Keratinocyte (primary cell): ENCODE data around the gene STXBP2. TPM values are rescaled to one million over a fixed set of nuclear protein-coding genes. Genes with fewer than 3 reads are reported as not detected.
A peak's percentile ranks its signal among the peaks of the same experiment; 100 is the strongest.

Experiments
- DNase-seq: peaks from one replicate; pipeline ENCODE4 v3.0.0-alpha.2; 2011; ENCODE audit warnings: low read depth, missing footprints, low spot score
- FAIRE-seq: peaks from 2 replicates; lab custom pipeline; 2011; peaks lifted over from hg19 to GRCh38; lab: Jason Lieb, UNC
- H2AFZ ChIP-seq: 2 replicates; pipeline ENCODE4 v1.6.0; 2012; ENCODE audit warnings: low read length, control low read depth, inconsistent platforms; ENCODE audit not compliant: control insufficient read depth
- H3K27ac ChIP-seq: 2 replicates; pipeline ENCODE4 v1.5.1; 2011; ENCODE audit warnings: low read length; ENCODE audit not compliant: control insufficient read depth, insufficient read depth
- H3K27me3 ChIP-seq: 3 replicates; pipeline ENCODE4 v1.6.0; 2011; ENCODE audit warnings: low read length; ENCODE audit not compliant: control insufficient read depth, insufficient read depth; ENCODE audit errors: extremely low read depth
- H3K36me3 ChIP-seq, 2 experiments: 2 replicates in 1 of 2; 3 replicates in 1 of 2; pipeline ENCODE4 v1.5.1; 2011; ENCODE audit warnings: low read length in 2 of 2, mild to moderate bottlenecking in 1 of 2; ENCODE audit not compliant: control insufficient read depth in 2 of 2, insufficient read depth in 2 of 2; ENCODE audit errors: extremely low read depth in 1 of 2
- H3K4me1 ChIP-seq: 3 replicates; pipeline ENCODE4 v1.5.1; 2011; ENCODE audit warnings: low read length; ENCODE audit not compliant: control insufficient read depth, insufficient read depth; ENCODE audit errors: extremely low read depth
- H3K4me2 ChIP-seq: 3 replicates; pipeline ENCODE4 v1.6.0; 2011; ENCODE audit warnings: low read depth, low read length; ENCODE audit not compliant: control insufficient read depth, insufficient read depth; ENCODE audit errors: extremely low read depth
- H3K4me3 ChIP-seq, 3 experiments: fragments of 200-600 bp in 1 of 3; sonication (generic) in 1 of 3; 2 replicates in 2 of 3; 3 replicates in 1 of 3; pipeline ENCODE4 v1.5.1; 2011 to 2016; ENCODE audit warnings: low read length in 3 of 3, mild to moderate bottlenecking in 3 of 3, control low read depth in 2 of 3, inconsistent platforms in 1 of 3, low read depth in 1 of 3, mixed read lengths in 1 of 3, mixed run types in 1 of 3, moderate library complexity in 1 of 3; ENCODE audit not compliant: control insufficient read depth in 2 of 3, insufficient read depth in 2 of 3; ENCODE audit errors: extremely low read depth in 1 of 3
- H3K79me2 ChIP-seq: 2 replicates; pipeline ENCODE4 v1.6.0; 2012; ENCODE audit warnings: low read length; ENCODE audit not compliant: control insufficient read depth, insufficient read depth
- H3K9ac ChIP-seq: 3 replicates; pipeline ENCODE4 v1.6.0; 2011; ENCODE audit warnings: low read length; ENCODE audit not compliant: control insufficient read depth, insufficient read depth; ENCODE audit errors: extremely low read depth
- H3K9me1 ChIP-seq: 3 replicates; pipeline ENCODE4 v1.6.0; 2011; ENCODE audit warnings: low read length; ENCODE audit not compliant: control insufficient read depth, insufficient read depth; ENCODE audit errors: extremely low read depth
- H3K9me3 ChIP-seq: 2 replicates; pipeline ENCODE4 v1.5.1; 2012; ENCODE audit warnings: low read depth, low read length; ENCODE audit not compliant: control insufficient read depth
- H4K20me1 ChIP-seq: 3 replicates; pipeline ENCODE4 v1.6.0; 2011; ENCODE audit warnings: low read length; ENCODE audit not compliant: control insufficient read depth, insufficient read depth; ENCODE audit errors: extremely low read depth
- CTCF ChIP-seq, 3 experiments: IDR thresholded peaks in 1 of 3; conservative IDR thresholded peaks in 1 of 3; optimal IDR thresholded peaks in 1 of 3; 2 replicates in 2 of 3; 3 replicates in 1 of 3; pipeline versions ENCODE3 to v1.5.1; 2011; ENCODE audit warnings: low read length in 3 of 3, mild to moderate bottlenecking in 3 of 3, moderate library complexity in 2 of 3, control low read depth in 1 of 3, inconsistent platforms in 1 of 3; ENCODE audit not compliant: insufficient read depth in 2 of 3; ENCODE audit errors: extremely low read depth in 1 of 3
- EZH2 ChIP-seq: IDR thresholded peaks from one replicate; pipeline ENCODE4 v1.6.1; 2012; ENCODE audit warnings: inconsistent platforms, mild to moderate bottlenecking, low read length, moderate library complexity
- dilution Hi-C: fragments of 300-500 bp; cut with MboI; formaldehyde crosslinking; loops from one replicate; pipeline ENCODE4 v1.7.0; 2020; ENCODE audit warnings: low sequenced_read_pairs; ENCODE audit not compliant: extremely low pct_ligation_motif_present
- polyA plus RNA-seq, 5 experiments: library from polyadenylated mRNA; depleted of rRNA in 3 of 5; stranded (reverse) in 3 of 5; stranded (forward) in 1 of 5; unstranded in 1 of 5; fragments of >200 nt; gene quantifications; 1 replicate in 1 of 5; 2 replicates in 3 of 5; 3 replicates in 1 of 5; pipeline versions ENCODE4 v1.2.1 to v1.2.3, GENCODE V29; 2011 to 2012; ENCODE audit warnings: missing spikeins in 2 of 5, low read depth in 1 of 5, low replicate concordance in 1 of 5

STXBP2 gene
- polyA plus RNA-seq, 1 donor (not counting 4 experiments of a cell fraction or from before 2014, with no cell fraction given), result 58.8 TPM

- no peak for FAIRE-seq
- H3K4me2 ChIP-seq, result peak overlapping the region; percentile 37
- peaks cover 3% of the 10 kb centered on the region for H3K4me1 ChIP-seq
- H3K27me3 ChIP-seq, result no peaks in the 10 kb centered on the region
- no peak overlapping the region for H3K9ac ChIP-seq
- peaks cover 6 to 14% of the 10 kb centered on the region in 2 experiments for H3K36me3 ChIP-seq
- H2AFZ ChIP-seq, result no peak overlapping the region
- DNase-seq, result no peak
- H3K27ac ChIP-seq, result no peak overlapping the region
- no peaks in the 10 kb centered on the region for H3K9me1 ChIP-seq
- TF ChIP-seq CTCF (optimal IDR thresholded peaks at IDR 0.05 in 1 of 3, IDR thresholded peaks at IDR 0.05 in 1 of 3, conservative IDR thresholded peaks at IDR 0.05 in 1 of 3; ENCODE audit: extremely low read depth in 1 of 3, insufficient read depth in 2 of 3, low read length in 3 of 3), result no peak
- TF ChIP-seq EZH2, result no peak
- dilution Hi-C loops, result no loop called here
- peaks cover 19% of the 10 kb centered on the region for H3K79me2 ChIP-seq
- H4K20me1 ChIP-seq, result no peaks in the 10 kb centered on the region
- no peaks in the 10 kb centered on the region for H3K9me3 ChIP-seq
- no peak overlapping the region for H3K4me3 ChIP-seq
Observed at GRCh38 chr19:7636317-7636690, 606 bp upstream of the STXBP2 start.

- FAIRE-seq (no peak), DNase-seq (no peak)
- Histone ChIP-seq H2AFZ (peak overlapping the region; percentile 63), H3K27ac (peak overlapping the region; percentile 67), H3K9me3 (no peaks in the 10 kb centered on the region), H3K9me1 (no peaks in the 10 kb centered on the region), H3K36me3 (peaks cover 9% of the 10 kb centered on the region in 2 experiments), H3K4me3 (peak overlapping the region; percentile 76 to 87 (median 86)), H3K9ac (peak overlapping the region; percentile 88), H3K27me3 (no peaks in the 10 kb centered on the region), H4K20me1 (no peaks in the 10 kb centered on the region), H3K4me2 (peak overlapping the region; percentile 86), H3K79me2 (peaks cover 16% of the 10 kb centered on the region), H3K4me1 (peaks cover 3% of the 10 kb centered on the region)
- TF ChIP-seq CTCF (optimal IDR thresholded peaks at IDR 0.05 in 1 of 3, IDR thresholded peaks at IDR 0.05 in 1 of 3, conservative IDR thresholded peaks at IDR 0.05 in 1 of 3; ENCODE audit: extremely low read depth in 1 of 3, insufficient read depth in 2 of 3, low read length in 3 of 3), result no peak
- TF ChIP-seq EZH2, result no peak
- dilution Hi-C loops, result no loop called here
Observed at GRCh38 chr19:7637374-7638256, 705 bp downstream of the STXBP2 start.
